ENCODE results near the gene TMEM212. TPM values are rescaled to one million over a fixed set of nuclear protein-coding genes. Genes with fewer than 3 reads are reported as not detected.
A peak's percentile ranks its signal among the peaks of the same experiment; 100 is the strongest.

TMEM212 gene
- total and polyA plus RNA-seq, 9 of the 15 experiments (the other 6 are each of a cell fraction or from before 2014, with no cell fraction given), result not detected

- TF ChIP-seq FOSL1 (tag; conservative IDR thresholded peaks at IDR 0.05) (peak; percentile 63), KHSRP (IDR thresholded peaks at IDR 0.05) (no peak), MCM7 (IDR thresholded peaks at IDR 0.05) (no peak), ZNF717 (CRISPR knock-in tag; IDR thresholded peaks at IDR 0.05) (no peak), ATF3 (IDR thresholded peaks at IDR 0.05) (peak; percentile 22; the same call in 1 of the 2 replicates), ATF3 (CRISPR knock-in tag; conservative IDR thresholded peaks at IDR 0.05) (no peak), JUND (IDR thresholded peaks at IDR 0.05; ENCODE audit: borderline replicate concordance, low read depth, low read length) (no peak), JUND (tag; IDR thresholded peaks at IDR 0.05; ENCODE audit: borderline replicate concordance, low read depth, low read length) (0 out of 3 replicates have a peak, but pooled peaks have one; percentile 33)
- TF ChIP-seq, protein P1, sequence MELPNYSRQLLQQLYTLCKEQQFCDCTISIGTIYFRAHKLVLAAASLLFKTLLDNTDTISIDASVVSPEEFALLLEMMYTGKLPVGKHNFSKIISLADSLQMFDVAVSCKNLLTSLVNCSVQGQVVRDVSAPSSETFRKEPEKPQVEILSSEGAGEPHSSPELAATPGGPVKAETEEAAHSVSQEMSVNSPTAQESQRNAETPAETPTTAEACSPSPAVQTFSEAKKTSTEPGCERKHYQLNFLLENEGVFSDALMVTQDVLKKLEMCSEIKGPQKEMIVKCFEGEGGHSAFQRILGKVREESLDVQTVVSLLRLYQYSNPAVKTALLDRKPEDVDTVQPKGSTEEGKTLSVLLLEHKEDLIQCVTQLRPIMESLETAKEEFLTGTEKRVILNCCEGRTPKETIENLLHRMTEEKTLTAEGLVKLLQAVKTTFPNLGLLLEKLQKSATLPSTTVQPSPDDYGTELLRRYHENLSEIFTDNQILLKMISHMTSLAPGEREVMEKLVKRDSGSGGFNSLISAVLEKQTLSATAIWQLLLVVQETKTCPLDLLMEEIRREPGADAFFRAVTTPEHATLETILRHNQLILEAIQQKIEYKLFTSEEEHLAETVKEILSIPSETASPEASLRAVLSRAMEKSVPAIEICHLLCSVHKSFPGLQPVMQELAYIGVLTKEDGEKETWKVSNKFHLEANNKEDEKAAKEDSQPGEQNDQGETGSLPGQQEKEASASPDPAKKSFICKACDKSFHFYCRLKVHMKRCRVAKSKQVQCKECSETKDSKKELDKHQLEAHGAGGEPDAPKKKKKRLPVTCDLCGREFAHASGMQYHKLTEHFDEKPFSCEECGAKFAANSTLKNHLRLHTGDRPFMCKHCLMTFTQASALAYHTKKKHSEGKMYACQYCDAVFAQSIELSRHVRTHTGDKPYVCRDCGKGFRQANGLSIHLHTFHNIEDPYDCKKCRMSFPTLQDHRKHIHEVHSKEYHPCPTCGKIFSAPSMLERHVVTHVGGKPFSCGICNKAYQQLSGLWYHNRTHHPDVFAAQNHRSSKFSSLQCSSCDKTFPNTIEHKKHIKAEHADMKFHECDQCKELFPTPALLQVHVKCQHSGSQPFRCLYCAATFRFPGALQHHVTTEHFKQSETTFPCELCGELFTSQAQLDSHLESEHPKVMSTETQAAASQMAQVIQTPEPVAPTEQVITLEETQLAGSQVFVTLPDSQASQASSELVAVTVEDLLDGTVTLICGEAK (IDR thresholded peaks at IDR 0.05), result peak; percentile 78
- TF ChIP-seq, protein P1 (CRISPR knock-in tag; IDR thresholded peaks at IDR 0.05), result no peak
- Histone ChIP-seq H3K9me3 (replicated peaks; ENCODE audit: control insufficient read depth, insufficient read depth, low read depth, low read length) (no peaks in the 10 kb centered on the region), H4K20me1 (replicated peaks; ENCODE audit: control insufficient read depth, insufficient read depth, low read length) (no peaks in the 10 kb centered on the region), H3K9me1 (ENCODE audit: control insufficient read depth, insufficient read depth, low read length) (no peaks in the 10 kb centered on the region), H3K4me3 (no peak overlapping the region), H3K27ac (ENCODE audit: extremely low read depth, low read depth, low read length) (no peak overlapping the region), H3K4me1 (replicated peaks in 1 of 2; ENCODE audit: control insufficient read depth in 2 of 2, insufficient read depth in 2 of 2, low read length in 2 of 2) (peaks cover 0 to 2% of the 10 kb centered on the region in 2 experiments; a peak in 2 of 5 replicates), H2AFZ (ENCODE audit: low read depth, low read length) (no peak overlapping the region), H3K36me3 (ENCODE audit: control insufficient read depth, insufficient read depth, low read length) (no peaks in the 10 kb centered on the region), H3K4me2 (ENCODE audit: insufficient read depth, low read length) (no peak overlapping the region), H3K79me2 (ENCODE audit: control insufficient read depth, insufficient read depth, low read length) (no peaks in the 10 kb centered on the region), H3K9ac (ENCODE audit: insufficient read depth in 1 of 2, low read depth in 2 of 2, low read length in 2 of 2) (no peak overlapping the region), H3K27me3 (ENCODE audit: control insufficient read depth in 2 of 2, insufficient read depth in 2 of 2, low read length in 2 of 2) (no peaks in the 10 kb centered on the region)
- ATAC-seq (no peak), DNase-seq (ENCODE audit: extremely low read depth in 1 of 4, low spot score in 3 of 4) (no peak), FAIRE-seq (no peak)
- WGBS (ENCODE audit: insufficient coverage, low coverage, missing lambda C conversion rate), result 15% methylated on average over 2 of the region's 2 CpGs
- CTCF ChIA-PET (ENCODE audit: low intra/inter-chr PET ratio), result no interaction called here
- POLR2A ChIA-PET, result interaction anchor here (0.6 to 1.9 kb wide), 4 partner anchors 8 to 780 kb away, joined by 3 to 4 read pairs (median 4); no protein-coding TSS in a partner anchor
- intact Hi-C loops (cut with micrococcal nuclease) (no loop called here), in situ Hi-C loops (cut with MboI) (no loop called here)
- BruUV-seq (replicated peaks), result no TSS peak
These were observed 21.3 kb upstream of the TMEM212 start for GRCh38 chr3:171821778-171822358.
